Activated effector memory CD4-positive, alpha-beta T cell treated with Interleukin-2 at 50 U/mL for 16 hours (primary cell): Measurements from ENCODE around the gene OPTC.

Experiments used
- DNase-seq: peaks from one replicate; pipeline ENCODE4 v3.0.0-alpha.2; 2020

Gene OPTC

GRCh38 chr1:203539831-203540546 is 46.0 kb downstream of the OPTC start:
- DNase-seq, result no peak

DNA sequence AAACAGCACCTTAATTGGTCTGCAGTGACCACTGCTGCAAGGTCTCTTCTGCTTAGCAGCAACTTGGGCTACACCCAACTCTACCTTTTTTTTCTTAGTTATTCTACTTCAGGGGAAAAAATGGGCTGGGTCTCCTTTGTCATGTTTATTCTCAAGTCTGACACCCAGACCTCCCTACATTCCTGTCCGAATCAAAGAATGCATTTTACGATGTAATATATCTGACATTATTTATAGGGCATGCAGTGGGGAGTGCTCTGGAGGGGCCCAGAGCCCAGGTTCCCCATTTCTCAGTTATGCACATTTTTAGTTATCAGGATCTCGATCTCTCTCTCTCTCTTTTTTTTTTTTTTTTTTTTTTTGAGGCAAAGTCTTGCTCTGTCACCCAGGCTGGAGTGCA is 50.5 kb downstream of the OPTC start:
- DNase-seq, result no peak

DNA sequence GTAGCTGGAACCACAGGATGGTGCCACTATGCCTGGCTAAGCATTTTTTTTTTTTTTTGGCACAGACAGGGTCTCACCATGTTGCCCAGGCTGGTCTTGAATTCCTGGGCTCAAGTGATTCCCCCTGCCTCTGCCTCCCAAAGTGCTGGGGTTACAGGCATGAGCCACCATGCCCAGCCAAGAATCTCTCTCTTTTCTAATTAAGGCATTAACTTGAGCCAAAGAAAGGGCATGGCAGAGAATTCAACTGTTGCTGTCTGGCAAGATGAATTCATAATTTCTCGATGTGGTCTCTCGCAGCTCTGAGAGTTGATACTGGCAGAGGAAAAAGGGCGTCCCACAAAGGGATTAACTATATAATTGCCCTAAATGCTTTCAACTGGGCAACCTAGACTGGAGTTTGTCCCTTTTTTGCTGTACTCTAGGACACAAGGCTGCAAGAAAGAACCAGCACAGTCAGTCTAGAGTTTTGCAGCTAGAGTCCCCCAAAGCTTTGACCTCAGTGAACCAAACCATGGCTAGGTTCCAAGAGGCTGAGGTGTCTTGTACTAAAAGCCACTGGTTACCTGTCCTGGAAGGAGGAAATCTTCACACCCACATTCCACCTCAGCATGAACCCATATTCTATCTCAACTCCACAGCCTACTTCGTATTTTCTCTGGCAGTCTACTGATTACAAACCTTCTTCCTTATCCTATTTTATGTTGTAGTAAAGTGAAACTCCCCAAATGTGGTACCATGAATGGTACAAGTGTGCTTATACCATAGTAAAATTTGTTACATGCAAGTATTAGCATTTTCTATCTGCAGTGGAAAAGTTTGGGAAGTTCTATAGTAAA is 51.2 kb downstream of the OPTC start:
- no peak for DNase-seq

DNA sequence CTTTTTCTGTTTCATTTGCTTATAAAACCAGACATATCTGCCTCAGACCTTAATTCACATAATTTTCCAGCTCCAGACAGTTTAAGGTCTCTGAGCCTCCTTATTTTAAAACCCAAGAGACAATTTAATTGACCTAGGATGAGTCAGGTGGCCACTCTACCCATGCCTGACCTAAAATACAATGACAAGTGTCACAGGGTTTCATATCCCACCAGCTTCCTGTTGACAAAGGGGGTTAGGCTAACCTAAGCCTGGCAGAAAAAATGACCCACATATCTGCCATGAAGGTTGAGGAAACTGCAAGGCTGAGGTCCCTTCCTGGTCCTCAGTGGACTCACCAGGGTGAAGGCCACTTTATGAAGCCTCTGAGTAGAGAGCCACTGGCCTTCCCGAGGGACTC is 52.3 kb downstream of the OPTC start:
- DNase-seq, result no peak

DNA sequence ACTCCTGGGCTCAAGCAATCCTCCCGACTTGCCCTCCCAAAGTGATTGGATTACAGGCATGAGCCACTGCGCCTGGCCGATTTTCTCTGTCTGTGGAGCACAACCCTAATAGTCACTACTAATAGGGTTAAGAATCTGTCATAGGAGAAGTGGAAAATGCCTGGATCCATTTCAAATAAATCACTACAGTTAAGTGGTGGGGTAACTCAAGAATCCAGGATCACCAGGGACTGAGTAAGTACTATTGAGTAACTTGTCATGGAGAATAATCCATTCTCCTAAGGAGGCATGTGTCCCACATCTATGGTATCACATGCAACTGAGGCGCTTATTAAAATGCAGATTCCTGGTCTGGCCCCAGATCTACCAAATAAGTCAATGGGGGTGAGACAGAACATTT is 53.2 kb downstream of the OPTC start:
- DNase-seq, result no peak

DNA sequence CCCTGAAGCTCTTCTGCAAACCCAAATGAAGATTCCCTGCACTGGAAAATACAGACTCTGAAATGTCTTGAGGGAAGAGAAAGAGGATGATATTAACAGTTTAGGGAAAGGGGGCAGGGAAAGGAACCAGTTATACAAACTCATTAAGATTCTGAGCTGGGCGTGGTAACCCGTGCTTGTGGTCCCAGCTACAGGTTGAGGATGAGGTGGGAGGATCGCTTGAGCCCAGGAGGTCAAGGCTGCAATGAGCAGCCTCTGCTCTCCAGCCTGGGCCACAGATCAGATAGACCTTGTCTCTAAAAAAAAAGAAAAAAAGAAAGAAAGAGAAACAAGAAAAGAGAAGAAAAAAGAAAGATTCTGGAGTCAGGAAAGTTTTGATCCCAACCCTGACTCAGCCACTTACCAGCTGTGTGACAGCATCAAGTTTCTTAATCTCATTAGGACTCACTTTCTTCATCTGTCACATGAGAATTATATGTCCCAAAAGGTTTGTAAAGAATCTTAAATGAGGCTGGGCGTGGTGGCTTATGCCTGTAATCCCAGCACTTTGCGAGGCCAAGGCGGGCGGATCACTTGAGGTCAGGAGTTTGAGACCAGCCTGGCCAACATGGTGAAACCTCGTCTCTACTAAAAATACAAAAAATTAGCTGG is 53.9 kb downstream of the OPTC start:
- DNase-seq, result no peak

DNA sequence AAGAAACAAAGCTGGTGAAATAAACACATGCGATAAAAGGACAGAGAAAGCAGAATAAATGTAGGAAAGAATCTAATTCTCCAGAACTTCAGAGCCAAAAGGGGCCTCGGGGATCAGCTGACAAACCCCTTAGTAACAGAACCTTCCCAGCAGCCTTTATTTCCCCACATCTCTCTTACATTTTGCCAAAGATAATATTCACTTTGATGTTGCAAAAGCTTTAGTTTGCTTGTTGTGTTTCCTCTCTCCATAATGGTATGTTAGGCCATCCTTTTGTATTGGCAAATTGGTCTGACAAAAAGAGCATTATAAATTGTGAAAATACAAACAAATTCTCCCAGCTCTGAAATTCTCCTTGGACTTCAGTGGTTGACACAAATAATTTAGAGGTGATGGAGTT is 54.9 kb downstream of the OPTC start:
- no peak for DNase-seq

DNA sequence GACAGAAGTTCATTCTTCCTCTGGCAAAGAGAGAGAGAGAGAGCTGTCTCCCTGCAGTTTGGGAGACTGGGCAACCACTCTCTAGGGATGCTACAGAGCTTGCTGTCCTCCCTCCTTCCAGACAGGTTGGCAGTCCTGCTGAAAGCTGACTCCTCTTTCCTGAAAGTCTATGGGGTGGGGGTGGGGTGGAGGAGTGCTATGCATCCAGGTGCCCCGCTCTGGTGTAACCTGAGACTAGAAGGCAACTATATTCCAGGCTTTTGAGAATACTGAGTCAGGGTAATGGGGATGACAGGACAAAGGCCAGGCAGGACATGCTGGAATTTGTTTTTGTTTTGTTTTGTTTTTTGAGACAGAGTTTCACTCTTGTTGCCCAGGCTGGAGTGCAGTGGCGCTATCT is 55.4 kb downstream of the OPTC start:
- DNase-seq, result no peak

GRCh38 chr1:203550846-203551245 is 56.9 kb downstream of the OPTC start:
- no peak for DNase-seq

DNA sequence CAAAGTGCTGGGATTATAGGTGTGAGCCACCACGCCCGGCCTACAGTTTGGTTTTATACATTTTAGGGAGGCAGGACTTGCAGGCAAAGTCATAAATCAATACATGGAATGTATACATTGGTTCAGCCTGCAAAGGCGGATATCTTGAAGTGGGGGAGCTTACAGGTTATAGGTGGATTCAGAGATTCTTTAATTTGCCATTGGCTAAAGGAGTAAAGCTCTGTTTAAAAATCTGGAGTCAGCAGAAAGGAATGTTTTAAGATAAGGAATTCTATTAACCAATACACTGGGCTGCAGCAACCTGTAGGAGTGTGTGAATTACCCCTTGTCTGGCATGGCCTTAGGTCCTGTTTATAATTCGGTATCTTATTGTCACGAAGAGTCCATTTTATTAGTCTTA is 57.6 kb downstream of the OPTC start:
- no peak for DNase-seq

GRCh38 chr1:203553496-203553895 is 59.5 kb downstream of the OPTC start:
- DNase-seq, result no peak

- DNase-seq, result no peak
Measured at GRCh38 chr1:203554071-203554470, 60.1 kb downstream of the OPTC start.

DNA sequence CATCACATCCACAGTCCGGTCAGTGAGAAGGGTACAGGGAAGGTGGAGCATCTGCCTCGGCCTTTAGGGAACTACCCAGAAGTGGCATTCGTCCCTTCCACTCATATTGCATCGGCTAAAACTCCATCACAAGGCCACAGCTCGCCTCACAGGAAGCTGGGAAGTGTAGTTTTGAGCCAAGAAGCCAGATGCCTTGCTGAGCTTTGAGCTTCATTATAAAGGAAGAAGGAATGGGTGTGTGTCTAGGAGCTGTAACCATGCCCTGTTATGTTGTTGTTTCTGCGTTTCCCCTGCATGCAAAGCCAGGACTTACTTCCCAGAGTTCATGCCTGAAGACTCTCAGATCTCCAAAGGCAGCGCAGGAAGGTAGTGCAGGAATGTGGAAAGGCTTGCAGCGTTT is 61.1 kb downstream of the OPTC start:
- DNase-seq, result no peak

GRCh38 chr1:203555511-203556046 is 61.6 kb downstream of the OPTC start:
- DNase-seq, result no peak

- DNase-seq, result no peak
Measured at GRCh38 chr1:203556047-203556851, 62.3 kb downstream of the OPTC start.

GRCh38 chr1:203557390-203557789 is 63.4 kb downstream of the OPTC start:
- no peak for DNase-seq

- DNase-seq, result no peak
Measured at GRCh38 chr1:203558064-203558760, 64.3 kb downstream of the OPTC start.
